Subcutaneous abdominal adipose tissue (tissue), 5 donors: ENCODE measurements around the gene TPPP3.
"Not testable (repeated sequence)": the region's sequence is repeated elsewhere in the genome, so short reads cannot be mapped to it uniquely, and the experiment has no call there.

ENCODE experiments used
- H3K27ac ChIP-seq: one replicate; pipeline ENCODE4 v1.7.0; 2013; ENCODE audit warnings: low read depth, mild to moderate bottlenecking, inconsistent platforms, low read length, moderate library complexity
- H3K27me3 ChIP-seq, 5 donors: one replicate each; pipeline ENCODE4 v1.7.0; 2013; ENCODE audit warnings: low read length in 5 of 5, inconsistent platforms in 1 of 5; ENCODE audit not compliant: control insufficient read depth in 5 of 5, insufficient read depth in 4 of 5
- H3K36me3 ChIP-seq, 5 donors: one replicate each; pipeline ENCODE4 v1.7.0; 2013; ENCODE audit warnings: low read length in 5 of 5; ENCODE audit not compliant: control insufficient read depth in 5 of 5, insufficient read depth in 5 of 5
- H3K4me1 ChIP-seq, 5 donors: one replicate each; pipeline ENCODE4 v1.7.0; 2013; ENCODE audit warnings: low read length in 5 of 5, mild to moderate bottlenecking in 3 of 5, moderate library complexity in 1 of 5; ENCODE audit not compliant: control insufficient read depth in 5 of 5, insufficient read depth in 5 of 5
- H3K4me3 ChIP-seq, 5 donors: one replicate each; pipeline ENCODE4 v1.7.0; 2013; ENCODE audit warnings: low read length in 5 of 5, low read depth in 1 of 5
- H3K9ac ChIP-seq, 5 donors: one replicate each; pipeline ENCODE4 v1.7.0; 2013; ENCODE audit warnings: low read length in 5 of 5, mild to moderate bottlenecking in 4 of 5, moderate library complexity in 3 of 5
- H3K9me3 ChIP-seq, 5 donors: one replicate each; pipeline ENCODE4 v1.7.0; 2013; ENCODE audit warnings: low read length in 5 of 5; ENCODE audit not compliant: control insufficient read depth in 5 of 5
- donor health status: healthy.
- donor health status: healthy.
- donor health status: healthy.
- donor health status: healthy.
- donor health status: healthy.

Gene TPPP3

DNA sequence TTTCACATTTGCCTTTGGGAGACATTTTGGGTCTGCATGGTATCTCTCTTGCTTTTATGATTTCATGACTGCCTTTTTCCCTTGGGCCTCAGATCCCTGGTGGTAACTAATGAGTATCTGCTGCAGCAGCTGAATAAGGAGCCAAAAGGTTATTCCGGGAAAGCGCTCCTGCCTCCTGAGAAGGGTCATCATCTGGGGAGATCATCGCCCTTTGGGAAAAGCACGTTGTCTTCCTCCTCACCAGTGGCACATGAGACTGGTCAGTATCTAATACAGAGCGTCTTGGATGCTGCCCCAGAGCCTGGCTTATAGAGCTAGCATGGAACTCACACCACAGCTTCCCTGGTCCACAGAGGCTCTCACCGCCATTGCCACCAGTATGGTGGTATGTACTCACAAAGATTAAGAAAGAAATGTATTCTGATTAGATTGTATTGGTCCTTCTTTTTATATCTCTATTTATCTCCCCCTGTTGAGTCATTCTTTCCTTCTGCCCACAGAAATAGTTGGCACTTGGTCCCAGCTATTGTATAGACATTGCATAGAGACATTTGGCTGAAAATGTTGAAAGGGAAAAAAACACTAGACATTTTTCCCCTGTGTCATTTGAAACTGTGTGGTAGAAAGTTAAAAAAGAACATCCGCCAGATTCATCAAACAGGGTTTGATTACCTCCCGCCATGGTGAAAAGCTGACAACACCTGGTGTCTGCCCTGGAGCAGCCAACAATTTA, 8.4 kb downstream of the TPPP3 start:
- peaks cover 0 to 6% (median 0%) of the 10 kb centered on the region in 5 donors for H3K36me3 ChIP-seq
- no peak overlapping the region for H3K27ac ChIP-seq
- peaks cover 0 to 9% (median 6%) of the 10 kb centered on the region in 5 donors for H3K4me1 ChIP-seq
- H3K4me3 ChIP-seq = no peak overlapping the region
- H3K27me3 ChIP-seq = peaks cover 0 to 2% (median 0%) of the 10 kb centered on the region in 5 donors
- no peaks in the 10 kb centered on the region for H3K9me3 ChIP-seq
- no peak overlapping the region for H3K9ac ChIP-seq

DNA sequence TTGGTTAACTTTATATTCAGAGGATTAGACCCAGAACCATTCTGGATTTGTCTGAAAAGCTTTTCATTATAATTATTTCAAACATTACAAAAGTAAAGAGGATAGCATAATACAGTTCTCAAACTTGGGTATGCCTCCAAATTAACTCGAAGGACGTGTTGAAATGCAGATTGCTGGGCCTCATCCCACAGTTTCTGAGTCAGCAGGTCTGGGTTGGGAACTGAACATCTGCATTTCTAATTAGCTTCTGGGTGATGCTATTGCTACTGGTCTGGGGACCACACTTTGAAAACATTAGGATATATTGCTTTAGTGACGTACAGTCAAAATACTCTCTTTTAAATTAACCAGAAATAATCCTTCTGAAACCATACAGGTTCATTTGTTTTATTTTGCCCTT, 10.0 kb downstream of the TPPP3 start:
- no peaks in the 10 kb centered on the region for H3K4me1 ChIP-seq
- H3K9ac ChIP-seq = no peak overlapping the region
- H3K36me3 ChIP-seq = no peaks in the 10 kb centered on the region
- H3K27ac ChIP-seq = no peak overlapping the region
- peaks cover 0 to 2% (median 0%) of the 10 kb centered on the region in 5 donors for H3K27me3 ChIP-seq
- H3K9me3 ChIP-seq = no peaks in the 10 kb centered on the region
- no peak overlapping the region for H3K4me3 ChIP-seq

DNA sequence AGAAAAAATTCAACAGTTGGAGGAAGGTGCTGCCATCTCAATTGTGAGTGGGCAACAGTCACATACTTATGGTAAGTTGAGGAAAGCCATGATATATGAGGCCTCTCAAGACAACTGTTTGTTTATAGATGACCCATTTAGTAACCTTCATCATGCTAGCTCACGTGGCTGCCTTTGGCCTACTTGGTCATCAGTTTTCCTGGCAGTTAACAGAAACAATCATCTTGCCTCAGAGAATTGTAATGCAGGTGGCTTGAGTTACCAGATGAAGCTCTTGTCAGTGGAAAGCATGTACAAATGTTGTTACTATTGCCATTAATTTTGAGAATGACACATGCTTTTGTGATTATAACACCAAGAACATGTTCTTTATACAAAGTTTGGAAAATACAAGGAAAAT, 14.7 kb downstream of the TPPP3 start:
- no peaks in the 10 kb centered on the region for H3K9me3 ChIP-seq
- no peaks in the 10 kb centered on the region for H3K4me1 ChIP-seq
- H3K27me3 ChIP-seq = peaks cover 0 to 2% (median 0%) of the 10 kb centered on the region in 5 donors
- no peak overlapping the region for H3K27ac ChIP-seq
- no peaks in the 10 kb centered on the region for H3K36me3 ChIP-seq
- no peak overlapping the region for H3K4me3 ChIP-seq
- no peak overlapping the region for H3K9ac ChIP-seq

DNA sequence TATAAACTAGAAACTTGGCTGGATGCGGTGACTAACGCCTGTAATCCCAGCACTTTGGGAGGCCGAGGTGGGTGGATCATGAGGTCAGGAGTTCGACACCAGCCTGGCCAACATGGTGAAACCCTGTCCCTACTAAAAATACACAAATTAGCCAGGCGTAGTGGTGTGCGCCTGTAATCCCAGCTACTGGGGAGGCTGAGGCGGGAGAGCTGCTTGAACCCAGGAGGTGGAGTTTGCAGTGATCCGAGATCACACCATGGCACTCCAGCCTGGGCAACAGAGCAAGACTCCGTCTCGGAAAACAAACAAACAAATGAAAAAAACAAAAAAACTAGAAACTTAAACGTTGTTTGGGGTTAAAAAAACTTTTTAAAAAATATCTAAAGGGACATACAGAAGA, 17.3 kb downstream of the TPPP3 start:
- not testable (repeated sequence) for H3K9ac ChIP-seq, H3K4me3 ChIP-seq, H3K27ac ChIP-seq, H3K4me1 ChIP-seq, H3K9me3 ChIP-seq, H3K27me3 ChIP-seq, H3K36me3 ChIP-seq

DNA sequence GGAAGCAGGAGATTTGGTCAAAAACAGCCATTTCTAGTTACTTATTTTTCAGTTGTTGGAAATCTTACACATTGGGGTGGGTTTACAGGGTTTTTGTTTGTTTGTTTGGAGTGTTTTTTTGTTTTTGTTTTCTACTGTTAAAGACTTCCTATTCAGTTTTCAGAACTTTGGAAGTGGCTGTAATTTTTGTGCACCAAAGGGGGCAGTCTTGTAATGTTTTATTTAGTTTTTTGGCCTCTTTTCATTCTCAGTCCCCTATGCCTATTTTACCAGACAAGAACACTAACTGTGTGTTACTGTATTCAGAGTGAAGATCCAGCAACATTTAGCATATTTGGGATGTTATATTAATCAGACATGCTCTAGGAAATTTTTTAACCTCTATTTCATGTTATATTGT, 20.6 kb downstream of the TPPP3 start:
- H3K9ac ChIP-seq = no peak overlapping the region

DNA sequence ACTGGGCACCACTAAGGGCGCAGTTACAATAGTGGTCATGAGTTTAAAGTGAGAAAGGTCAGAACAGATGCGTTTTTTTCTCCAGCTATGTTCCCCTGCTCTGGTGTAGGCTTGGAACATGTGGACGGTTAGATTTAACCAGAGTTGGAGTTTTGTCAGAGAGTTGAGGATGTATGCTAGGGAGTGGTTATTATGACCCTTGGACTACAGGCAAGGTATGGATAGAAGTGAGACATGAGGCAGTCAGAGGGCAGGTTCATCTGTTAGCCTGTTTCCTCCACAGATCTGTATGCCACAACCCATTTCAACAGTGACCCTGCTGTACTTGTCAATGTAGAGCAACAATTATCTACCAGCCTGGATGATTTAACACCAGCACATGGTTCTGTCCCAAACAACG, 22.6 kb downstream of the TPPP3 start:
- no peaks in the 10 kb centered on the region for H3K4me1 ChIP-seq
- H3K4me3 ChIP-seq = no peak overlapping the region
- H3K9ac ChIP-seq = no peak overlapping the region
- no peaks in the 10 kb centered on the region for H3K36me3 ChIP-seq
- H3K27me3 ChIP-seq = no peaks in the 10 kb centered on the region
- no peaks in the 10 kb centered on the region for H3K9me3 ChIP-seq
- no peak overlapping the region for H3K27ac ChIP-seq

More for the DNA sequence above, 20.6 kb downstream of the TPPP3 start:
- Histone ChIP-seq H3K27me3 (no peaks in the 10 kb centered on the region), H3K4me1 (no peaks in the 10 kb centered on the region), H3K27ac (no peak overlapping the region), H3K4me3 (no peak overlapping the region), H3K9me3 (no peaks in the 10 kb centered on the region), H3K36me3 (no peaks in the 10 kb centered on the region)

DNA sequence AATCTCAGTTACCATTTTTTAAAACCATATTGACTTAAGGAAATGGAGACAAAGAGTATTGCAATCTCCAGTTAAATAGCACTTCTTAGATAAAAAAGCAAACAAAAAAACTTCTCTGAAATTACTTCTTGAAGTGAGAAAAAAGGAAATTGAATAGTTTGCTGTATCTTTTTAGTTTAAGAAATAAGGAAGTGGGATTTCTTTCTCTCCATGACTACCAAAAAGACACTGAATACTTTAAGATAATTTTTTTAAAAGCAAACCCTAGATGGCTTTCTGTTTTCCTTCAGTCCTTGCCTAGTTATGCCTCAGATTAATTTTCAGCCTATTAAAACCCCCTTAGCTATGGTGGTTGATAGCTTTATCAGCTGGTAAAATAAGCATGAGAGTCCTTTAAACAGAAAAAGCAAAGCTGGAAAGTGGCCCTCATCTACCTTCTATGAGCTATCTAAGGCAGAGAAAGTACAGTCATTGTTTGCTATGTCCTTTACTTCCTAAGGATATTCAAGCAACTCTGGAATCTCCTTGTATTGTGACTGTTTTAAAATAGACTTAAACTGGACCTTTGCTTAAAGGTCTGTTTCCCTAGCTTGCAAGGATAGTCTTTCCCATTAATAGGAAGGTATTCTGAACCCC, 28.6 kb downstream of the TPPP3 start:
- H3K27ac ChIP-seq = no peak overlapping the region

DNA sequence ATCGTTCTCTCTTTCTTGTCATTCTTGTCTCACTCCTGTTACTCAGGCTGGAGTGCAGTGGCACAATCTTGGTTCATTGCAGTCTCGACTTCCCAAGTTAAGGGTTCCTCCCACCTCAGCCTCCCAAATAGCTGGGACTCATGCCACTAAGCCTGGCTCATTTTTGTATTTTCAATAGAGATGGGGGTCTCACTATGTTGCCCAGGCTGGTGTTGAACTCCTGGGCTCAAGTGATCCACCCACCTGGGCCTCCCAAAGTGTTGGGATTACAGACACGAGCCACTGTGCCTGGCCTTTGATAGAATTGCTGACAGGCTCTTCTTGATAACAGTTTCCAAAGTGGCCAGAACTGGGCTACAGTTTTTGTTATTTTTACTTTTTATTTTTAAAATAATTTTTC, 32.3 kb downstream of the TPPP3 start:
- Histone ChIP-seq H3K36me3 (no peaks in the 10 kb centered on the region), H3K27me3 (peaks cover 0 to 4% (median 0%) of the 10 kb centered on the region in 5 donors), H3K27ac (no peak overlapping the region), H3K9ac (no peak overlapping the region), H3K4me3 (no peak overlapping the region), H3K9me3 (no peaks in the 10 kb centered on the region), H3K4me1 (peaks cover 0 to 8% (median 0%) of the 10 kb centered on the region in 5 donors)

More for the DNA sequence above, 28.6 kb downstream of the TPPP3 start:
- Histone ChIP-seq H3K9ac (no peak overlapping the region), H3K36me3 (no peaks in the 10 kb centered on the region), H3K9me3 (no peaks in the 10 kb centered on the region), H3K4me1 (peaks cover 0 to 8% (median 0%) of the 10 kb centered on the region in 5 donors), H3K4me3 (no peak overlapping the region), H3K27me3 (no peaks in the 10 kb centered on the region)

DNA sequence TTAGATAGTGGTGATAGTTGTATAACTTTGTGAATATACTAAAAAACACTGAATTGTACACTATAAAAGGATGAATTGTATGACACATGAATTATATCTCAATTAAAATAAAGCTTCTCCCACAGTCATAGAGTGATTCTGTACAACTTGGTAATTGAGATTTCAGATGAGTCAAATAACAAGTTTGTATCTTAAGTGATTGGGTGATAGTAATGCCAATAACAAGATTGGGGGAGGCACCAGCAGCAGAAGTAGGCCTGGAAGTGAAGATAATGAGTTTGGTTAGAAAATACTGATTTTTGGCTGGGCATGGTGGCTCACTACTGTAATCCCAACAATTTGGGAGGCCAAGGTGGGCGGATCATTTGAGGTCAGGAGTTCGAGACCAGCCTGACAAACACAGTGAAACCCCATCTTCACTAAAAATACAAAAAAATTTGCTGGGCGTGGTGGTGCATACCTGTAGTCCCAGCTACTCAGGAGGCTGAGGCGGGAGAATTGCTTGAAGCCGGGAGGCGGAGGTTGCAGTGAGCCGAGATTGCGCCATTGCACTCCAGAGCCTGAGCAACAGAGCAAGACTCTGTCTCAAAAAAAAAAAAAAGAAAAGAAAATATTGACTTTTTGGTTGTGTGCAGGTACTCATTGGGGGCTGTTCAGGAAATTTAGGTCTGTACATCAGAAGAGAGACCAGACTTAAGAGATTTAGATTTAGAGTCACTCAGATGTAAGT, 33.6 kb downstream of the TPPP3 start:
- not testable (repeated sequence) for H3K27ac ChIP-seq

DNA sequence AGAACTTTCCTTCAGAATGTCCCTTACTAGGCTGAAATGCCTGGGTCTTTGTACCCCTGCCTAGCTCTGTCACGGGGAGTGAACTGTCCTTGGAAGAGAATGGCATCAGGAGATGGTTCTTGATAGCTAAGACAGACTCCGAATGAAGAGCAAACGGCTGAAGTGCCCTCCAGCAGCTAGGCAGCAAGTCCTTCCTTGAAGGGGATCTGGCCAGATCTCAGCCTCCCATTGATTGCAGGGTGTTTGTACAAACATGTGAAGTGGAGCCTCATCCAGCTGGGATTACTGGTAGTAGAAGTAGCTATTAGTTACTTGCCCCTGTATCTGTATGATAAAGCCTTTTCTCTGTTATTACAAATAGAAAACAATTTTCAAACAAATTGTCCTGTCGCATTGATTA, 35.7 kb downstream of the TPPP3 start:
- Histone ChIP-seq H3K9me3 (no peaks in the 10 kb centered on the region), H3K27ac (no peak overlapping the region), H3K4me3 (no peak overlapping the region), H3K4me1 (no peaks in the 10 kb centered on the region), H3K36me3 (no peaks in the 10 kb centered on the region), H3K9ac (no peak overlapping the region), H3K27me3 (peaks cover 0 to 4% (median 0%) of the 10 kb centered on the region in 5 donors)

More for the DNA sequence above, 33.6 kb downstream of the TPPP3 start:
- not testable (repeated sequence) for H3K4me3 ChIP-seq, H3K4me1 ChIP-seq, H3K9me3 ChIP-seq, H3K27me3 ChIP-seq, H3K9ac ChIP-seq, H3K36me3 ChIP-seq
